ENCODE data around the gene SURF6. TPM values are rescaled to one million over a fixed set of nuclear protein-coding genes. Genes with fewer than 3 reads are reported as not detected.

The SURF6 gene
- polyA plus RNA-seq, 1 experiment: 8.4 TPM

DNA sequence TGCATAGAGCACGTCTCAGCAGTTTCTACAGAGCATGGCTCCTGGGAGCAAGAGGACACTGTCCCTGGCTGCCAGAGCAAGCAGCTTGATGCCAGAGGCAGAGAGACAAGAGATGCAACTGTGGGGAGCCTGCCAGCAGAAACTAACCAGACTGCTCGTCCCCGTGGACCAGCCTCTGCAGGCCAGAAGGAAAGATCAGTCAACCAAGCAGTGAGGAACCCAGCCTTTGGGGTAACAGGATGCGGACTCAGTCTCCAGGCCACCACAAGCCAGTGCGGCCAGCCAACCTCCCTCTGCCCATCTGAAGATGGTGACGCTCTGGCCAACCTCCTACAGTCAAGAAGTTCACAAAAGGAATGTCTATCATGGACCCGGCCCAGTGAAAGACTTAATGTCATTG, 36.2 kb upstream of the SURF6 start:
- TF ChIP-seq CTCF (IDR thresholded peaks at IDR 0.05; ENCODE audit: insufficient read depth, low read depth, low read length): no peak
- Histone ChIP-seq H3K36me3 (ENCODE audit: control insufficient read depth, insufficient read depth, low read length) (peaks cover 24% of the 10 kb centered on the region), H3K27me3 (ENCODE audit: control insufficient read depth, insufficient read depth, low read length) (no peaks in the 10 kb centered on the region), H3K4me3 (ENCODE audit: low read depth, low read length) (no peak overlapping the region)
- ChIA-PET CTCF (interaction anchor here (0.6 to 2.8 kb wide), 3 partner anchors 9 to 1842 kb away, joined by 3 to 7 read pairs (median 4); no protein-coding TSS in a partner anchor), POLR2A (no interaction called here)
- DNase-seq (ENCODE audit: low read depth): no peak

- no peak overlapping the region for H3K4me3 ChIP-seq (ENCODE audit: low read depth, low read length)
- ChIA-PET POLR2A (no interaction called here), CTCF (interaction anchor here (1.4 to 2.8 kb wide), 2 partner anchors 8 to 19 kb away, joined by 4 to 7 read pairs; no protein-coding TSS in a partner anchor)
- peaks cover 31% of the 10 kb centered on the region for H3K36me3 ChIP-seq (ENCODE audit: control insufficient read depth, insufficient read depth, low read length)
- no peaks in the 10 kb centered on the region for H3K27me3 ChIP-seq (ENCODE audit: control insufficient read depth, insufficient read depth, low read length)
- no peak for TF ChIP-seq CTCF (IDR thresholded peaks at IDR 0.05; ENCODE audit: insufficient read depth, low read depth, low read length)
- DNase-seq (ENCODE audit: low read depth): no peak
Observed at GRCh38 chr9:133371261-133371711, 35.3 kb upstream of the SURF6 start.

- no peaks in the 10 kb centered on the region for H3K27me3 ChIP-seq (ENCODE audit: control insufficient read depth, insufficient read depth, low read length)
- no peak for TF ChIP-seq CTCF (IDR thresholded peaks at IDR 0.05; ENCODE audit: insufficient read depth, low read depth, low read length)
- CTCF ChIA-PET: no interaction called here
- DNase-seq (ENCODE audit: low read depth): no peak
- no peak overlapping the region for H3K4me3 ChIP-seq (ENCODE audit: low read depth, low read length)
- POLR2A ChIA-PET: no interaction called here
- peaks cover 33% of the 10 kb centered on the region for H3K36me3 ChIP-seq (ENCODE audit: control insufficient read depth, insufficient read depth, low read length)
Observed at GRCh38 chr9:133370685-133371084, 34.7 kb upstream of the SURF6 start.

- peaks cover 37% of the 10 kb centered on the region for H3K36me3 ChIP-seq (ENCODE audit: control insufficient read depth, insufficient read depth, low read length)
- no peak for TF ChIP-seq CTCF (IDR thresholded peaks at IDR 0.05; ENCODE audit: insufficient read depth, low read depth, low read length)
- H3K4me3 ChIP-seq (ENCODE audit: low read depth, low read length): no peak overlapping the region
- ChIA-PET POLR2A (no interaction called here), CTCF (interaction anchor here (1.7 kb wide), 1 partner anchor 10 kb away, joined by 5 read pairs; no protein-coding TSS in a partner anchor)
- no peaks in the 10 kb centered on the region for H3K27me3 ChIP-seq (ENCODE audit: control insufficient read depth, insufficient read depth, low read length)
- no peak for DNase-seq (ENCODE audit: low read depth)
Observed at GRCh38 chr9:133369933-133370332, 33.9 kb upstream of the SURF6 start.

GRCh38 chr9:133369422-133369821, 33.4 kb upstream of the SURF6 start:
- CTCF ChIA-PET: interaction anchor here (1.7 kb wide), 1 partner anchor 10 kb away, joined by 5 read pairs; no protein-coding TSS in a partner anchor
- H3K27me3 ChIP-seq (ENCODE audit: control insufficient read depth, insufficient read depth, low read length): no peaks in the 10 kb centered on the region
- no peak for TF ChIP-seq CTCF (IDR thresholded peaks at IDR 0.05; ENCODE audit: insufficient read depth, low read depth, low read length)
- H3K4me3 ChIP-seq (ENCODE audit: low read depth, low read length): no peak overlapping the region
- POLR2A ChIA-PET: no interaction called here
- H3K36me3 ChIP-seq (ENCODE audit: control insufficient read depth, insufficient read depth, low read length): peaks cover 39% of the 10 kb centered on the region
- DNase-seq (ENCODE audit: low read depth): no peak
